Upper lobe of right lung (tissue), 1 donor: ENCODE measurements around the gene MGST1. TPM values are rescaled to one million over a fixed set of nuclear protein-coding genes. Genes with fewer than 3 reads are reported as not detected.

Experiments
- ATAC-seq: fragments of 200-7000 bp; cut with Tn5 transposase; one replicate; pipeline ENCODE4 v1.9.1; 2020; ENCODE audit warnings: mild to moderate bottlenecking, moderate library complexity
- DNase-seq: peaks from one replicate; pipeline ENCODE4 v3.0.0-alpha.2; 2020
- H3K27ac ChIP-seq: fragments of 200-600 bp; one replicate; pipeline ENCODE4 v1.8.0; 2022
- H3K27me3 ChIP-seq: fragments of 200-600 bp; one replicate; pipeline ENCODE4 v1.8.0; 2022; ENCODE audit warnings: mild to moderate bottlenecking
- H3K36me3 ChIP-seq: fragments of 200-600 bp; one replicate; pipeline ENCODE4 v1.8.0; 2022
- H3K4me1 ChIP-seq: fragments of 200-600 bp; one replicate; pipeline ENCODE4 v1.8.0; 2022
- H3K4me3 ChIP-seq: fragments of 200-600 bp; one replicate; pipeline ENCODE4 v1.8.0; 2022; ENCODE audit warnings: mild to moderate bottlenecking
- H3K9me3 ChIP-seq: fragments of 200-600 bp; one replicate; pipeline ENCODE4 v1.8.0; 2022
- CTCF ChIP-seq: fragments of 200-600 bp; IDR thresholded peaks from one replicate; pipeline ENCODE4 v1.8.0; 2022; ENCODE audit warnings: antibody characterized with exemption
- intact Hi-C: fragments of 100-400 bp; cut with DNase I; formaldehyde crosslinking; loops from one replicate; pipeline ENCODE4 v1.11.0; 2022
- total RNA-seq: library from RNA; stranded (reverse); fragmentation: NEBNext Ultra II Directional; extraction: Animal tissue kit (Norgen Biotek cat#: 25700); gene quantifications from one replicate; pipeline ENCODE4 v1.2.1, GENCODE V29; 2021
- donor health status: DM: no; HTN: yes; CAD: no; lungs with severe emphysema.

MGST1 gene
- total RNA-seq, 1 donor from 2014 or later: 357 TPM

- intact Hi-C loops: no loop called here
- ATAC-seq (no peak), DNase-seq (no peak)
- H3K36me3 ChIP-seq: no peaks in the 10 kb centered on the region
- no peak overlapping the region for H3K4me3 ChIP-seq
- no peaks in the 10 kb centered on the region for H3K9me3 ChIP-seq
- TF ChIP-seq CTCF: no peak
- no peaks in the 10 kb centered on the region for H3K27me3 ChIP-seq
- no peaks in the 10 kb centered on the region for H3K4me1 ChIP-seq
- no peak overlapping the region for H3K27ac ChIP-seq
Observed at GRCh38 chr12:16344269-16344668, 3.2 kb upstream of the MGST1 start.

DNA sequence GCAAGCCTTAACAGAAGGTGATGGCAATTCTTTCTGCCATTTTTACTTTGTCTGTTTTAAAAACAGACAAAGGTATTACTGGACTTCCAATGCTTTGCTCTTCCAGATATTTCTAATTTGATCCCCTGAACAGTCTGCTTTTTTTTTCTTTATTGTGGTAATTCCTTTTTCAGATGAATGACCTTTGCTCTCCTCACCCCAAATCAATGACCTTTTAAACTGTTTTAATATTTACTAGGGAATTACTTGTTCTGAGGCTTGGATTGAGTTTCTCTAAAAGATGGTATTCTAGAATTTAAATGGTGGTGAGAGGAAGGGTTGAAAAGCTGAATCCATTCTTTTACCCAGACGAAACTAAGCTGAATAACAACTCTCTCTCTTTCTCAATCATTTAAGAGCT, 2.3 kb upstream of the MGST1 start:
- Histone ChIP-seq H3K36me3 (no peaks in the 10 kb centered on the region), H3K4me3 (no peak overlapping the region), H3K9me3 (no peaks in the 10 kb centered on the region), H3K4me1 (no peaks in the 10 kb centered on the region), H3K27ac (no peak overlapping the region), H3K27me3 (no peaks in the 10 kb centered on the region)
- no peak for DNase-seq
- intact Hi-C loops: no loop called here
- no peak for TF ChIP-seq CTCF
- no peak for ATAC-seq

GRCh38 chr12:16346958-16347357, 487 bp upstream of the MGST1 start:
- Histone ChIP-seq H3K9me3 (no peaks in the 10 kb centered on the region), H3K4me3 (peak overlapping the region; percentile 61), H3K27ac (peak overlapping the region; percentile 82), H3K36me3 (no peaks in the 10 kb centered on the region), H3K4me1 (no peaks in the 10 kb centered on the region), H3K27me3 (no peaks in the 10 kb centered on the region)
- no peak for TF ChIP-seq CTCF
- no peak for DNase-seq
- intact Hi-C loops: no loop called here
- no peak for ATAC-seq

DNA sequence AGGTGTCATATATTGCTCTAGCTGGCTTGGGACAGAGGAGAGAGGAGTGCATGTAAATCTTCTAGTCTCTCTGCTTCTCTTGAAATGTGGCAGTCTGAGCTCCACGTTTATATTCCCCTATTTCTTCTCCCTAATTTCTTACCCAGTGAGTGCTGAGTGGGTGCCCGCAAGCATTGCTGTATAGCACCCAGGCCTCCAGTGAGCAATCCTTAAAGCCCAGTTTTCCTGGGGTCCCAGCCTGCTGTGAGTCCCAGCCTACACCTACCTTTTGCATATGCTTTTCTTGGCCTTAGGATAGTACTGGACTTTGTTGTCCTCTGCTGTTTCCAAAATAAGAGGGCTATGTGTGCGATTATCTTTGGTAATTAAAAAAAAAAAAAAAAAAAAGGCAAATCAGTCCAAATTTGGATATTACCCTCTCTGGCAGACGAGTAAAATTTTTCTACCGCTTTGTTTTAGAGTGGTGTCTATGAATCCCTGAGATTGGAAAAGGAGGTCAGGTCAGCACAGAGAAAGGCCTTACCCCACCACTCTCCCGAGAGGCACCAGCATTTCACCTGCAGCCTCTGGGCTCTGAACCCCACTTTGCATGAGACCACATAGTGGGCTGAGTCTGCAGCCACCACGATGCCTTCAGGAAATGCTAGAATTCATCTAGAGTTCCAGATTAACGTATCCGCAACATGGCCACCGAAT, 1.1 kb downstream of the MGST1 start:
- ATAC-seq: peak; percentile 11
- Histone ChIP-seq H3K9me3 (no peaks in the 10 kb centered on the region), H3K4me1 (no peaks in the 10 kb centered on the region), H3K4me3 (peak overlapping the region; percentile 61), H3K36me3 (no peaks in the 10 kb centered on the region), H3K27ac (peak overlapping the region; percentile 82), H3K27me3 (no peaks in the 10 kb centered on the region)
- no peak for DNase-seq
- TF ChIP-seq CTCF: no peak
- intact Hi-C loops: no loop called here

DNA sequence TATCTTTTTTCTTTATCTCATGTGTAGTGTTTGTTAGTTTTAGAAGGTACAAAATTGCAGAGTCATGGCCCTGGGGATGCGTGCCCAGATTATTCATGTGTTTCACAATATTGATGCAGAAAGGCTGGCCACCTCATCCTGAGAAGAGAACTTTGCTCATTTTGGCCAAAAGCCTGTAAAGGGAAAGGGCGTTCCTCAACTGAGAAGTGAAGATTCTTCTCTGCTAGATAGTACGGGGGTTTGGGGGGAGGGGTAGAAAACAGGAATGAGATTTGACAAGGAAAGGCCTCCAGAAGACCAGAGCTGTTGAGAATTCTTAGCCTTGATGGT, 1.7 kb downstream of the MGST1 start:
- DNase-seq (no peak), ATAC-seq (peak; percentile 52)
- Histone ChIP-seq H3K4me3 (peak overlapping the region; percentile 61), H3K27me3 (no peaks in the 10 kb centered on the region), H3K4me1 (no peaks in the 10 kb centered on the region), H3K36me3 (no peaks in the 10 kb centered on the region), H3K27ac (peak overlapping the region; percentile 82), H3K9me3 (no peaks in the 10 kb centered on the region)
- intact Hi-C loops: no loop called here
- no peak for TF ChIP-seq CTCF

DNA sequence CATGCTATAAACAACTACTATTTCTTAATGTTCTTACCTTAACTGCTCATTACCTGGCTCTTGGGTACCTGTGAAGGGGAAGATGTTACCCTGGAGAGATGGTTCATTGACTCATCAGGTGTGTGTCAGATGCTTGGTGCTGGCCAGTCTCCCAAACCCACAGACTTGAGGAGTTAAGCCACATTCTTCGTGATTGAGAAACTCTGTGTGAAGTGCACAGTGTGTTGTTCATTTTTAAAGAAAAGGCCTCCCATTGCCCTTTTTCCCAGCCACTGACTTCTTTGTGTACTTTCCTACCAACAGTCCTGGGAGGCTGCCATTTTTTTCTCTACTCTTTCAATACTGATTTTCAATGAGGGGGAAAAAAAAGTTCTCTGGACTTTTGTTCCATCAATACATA, 3.2 kb downstream of the MGST1 start:
- peak; percentile 77 for DNase-seq
- H3K27me3 ChIP-seq: no peaks in the 10 kb centered on the region
- intact Hi-C loops: no loop called here
- H3K9me3 ChIP-seq: no peaks in the 10 kb centered on the region
- H3K36me3 ChIP-seq: peaks cover 6% of the 10 kb centered on the region
- no peaks in the 10 kb centered on the region for H3K4me1 ChIP-seq
- peak; percentile 62 for ATAC-seq
- H3K4me3 ChIP-seq: peak overlapping the region; percentile 61
- TF ChIP-seq CTCF: no peak
- peak overlapping the region; percentile 82 for H3K27ac ChIP-seq
